ENCODE measurements around the gene NR2F1-AS1. TPM values are rescaled to one million over a fixed set of nuclear protein-coding genes. Genes with fewer than 3 reads are reported as not detected.

NR2F1-AS1 gene
- total RNA-seq, 1 donor, result not detected

DNA sequence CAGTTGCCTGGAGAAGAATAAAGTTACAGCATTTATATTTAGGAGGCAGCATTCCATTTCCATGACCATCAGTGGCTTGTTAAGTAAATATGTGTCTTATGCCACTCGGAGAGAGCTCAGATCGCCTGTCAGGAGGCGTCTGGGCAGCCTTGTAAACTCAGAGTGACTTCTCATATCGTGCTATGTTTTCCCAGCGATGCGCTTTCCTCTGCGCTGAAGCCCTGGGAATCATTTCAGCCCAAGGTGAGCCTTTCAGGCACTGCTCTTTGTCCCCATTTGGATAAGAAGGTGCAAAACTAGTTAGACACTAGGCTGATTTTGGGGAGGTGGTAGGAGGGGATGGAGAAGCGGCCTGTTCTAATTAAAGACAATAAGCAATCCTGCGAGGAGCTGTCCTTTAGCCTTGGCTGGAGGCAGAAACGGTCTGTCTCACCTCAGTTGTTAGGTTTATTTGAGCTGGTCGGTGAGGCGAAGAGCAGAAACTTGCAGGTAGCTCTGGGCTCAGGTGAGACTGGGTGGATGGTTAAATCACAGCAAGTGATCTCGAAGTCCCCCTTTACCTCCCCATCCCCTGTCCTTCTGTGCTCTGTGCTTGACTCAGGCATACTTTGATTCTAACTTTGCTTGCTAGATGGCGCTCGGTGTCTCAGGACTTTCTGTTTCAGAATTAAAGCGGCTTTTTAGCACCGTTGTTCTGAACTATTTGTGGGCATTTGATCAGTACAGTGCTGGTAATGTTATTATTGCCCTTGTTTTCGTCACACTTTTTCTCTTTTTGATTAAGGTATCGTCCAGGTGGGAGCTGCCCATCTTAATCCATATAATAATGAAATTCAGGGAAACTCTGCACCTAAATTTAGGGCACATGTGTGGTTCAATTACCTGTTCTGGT, 26.6 kb upstream of the NR2F1-AS1 start:
- peaks cover 99% of the 10 kb centered on the region for H3K27me3 ChIP-seq (ENCODE audit: insufficient read depth, low read length)
- H3K4me3 ChIP-seq (ENCODE audit: low read length), result no peak overlapping the region
- H3K4me1 ChIP-seq (ENCODE audit: insufficient read depth, low read length), result peaks cover 7% of the 10 kb centered on the region
- no peaks in the 10 kb centered on the region for H3K9me3 ChIP-seq (ENCODE audit: low read depth, low read length)

DNA sequence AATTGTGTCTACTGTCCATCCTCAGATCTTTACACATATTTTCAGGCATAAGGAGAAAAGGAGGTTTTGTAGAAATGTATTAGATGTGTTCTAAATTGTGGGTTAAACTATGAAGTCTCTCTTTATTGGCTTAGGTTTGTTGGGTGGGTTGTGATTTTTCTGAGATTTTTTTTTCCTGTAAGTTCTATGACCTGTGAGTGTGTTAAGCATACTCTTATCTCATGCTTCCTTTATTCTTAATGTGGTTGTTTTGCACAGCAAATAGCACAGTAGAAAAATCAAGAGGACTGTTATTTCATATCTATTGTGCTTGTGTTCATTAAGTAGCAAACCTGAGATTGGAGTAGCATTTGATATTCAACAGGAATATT, 25.3 kb upstream of the NR2F1-AS1 start:
- peaks cover 100% of the 10 kb centered on the region for H3K27me3 ChIP-seq (ENCODE audit: insufficient read depth, low read length)
- no peaks in the 10 kb centered on the region for H3K9me3 ChIP-seq (ENCODE audit: low read depth, low read length)
- H3K4me3 ChIP-seq (ENCODE audit: low read length), result no peak overlapping the region
- H3K4me1 ChIP-seq (ENCODE audit: insufficient read depth, low read length), result peaks cover 7% of the 10 kb centered on the region

DNA sequence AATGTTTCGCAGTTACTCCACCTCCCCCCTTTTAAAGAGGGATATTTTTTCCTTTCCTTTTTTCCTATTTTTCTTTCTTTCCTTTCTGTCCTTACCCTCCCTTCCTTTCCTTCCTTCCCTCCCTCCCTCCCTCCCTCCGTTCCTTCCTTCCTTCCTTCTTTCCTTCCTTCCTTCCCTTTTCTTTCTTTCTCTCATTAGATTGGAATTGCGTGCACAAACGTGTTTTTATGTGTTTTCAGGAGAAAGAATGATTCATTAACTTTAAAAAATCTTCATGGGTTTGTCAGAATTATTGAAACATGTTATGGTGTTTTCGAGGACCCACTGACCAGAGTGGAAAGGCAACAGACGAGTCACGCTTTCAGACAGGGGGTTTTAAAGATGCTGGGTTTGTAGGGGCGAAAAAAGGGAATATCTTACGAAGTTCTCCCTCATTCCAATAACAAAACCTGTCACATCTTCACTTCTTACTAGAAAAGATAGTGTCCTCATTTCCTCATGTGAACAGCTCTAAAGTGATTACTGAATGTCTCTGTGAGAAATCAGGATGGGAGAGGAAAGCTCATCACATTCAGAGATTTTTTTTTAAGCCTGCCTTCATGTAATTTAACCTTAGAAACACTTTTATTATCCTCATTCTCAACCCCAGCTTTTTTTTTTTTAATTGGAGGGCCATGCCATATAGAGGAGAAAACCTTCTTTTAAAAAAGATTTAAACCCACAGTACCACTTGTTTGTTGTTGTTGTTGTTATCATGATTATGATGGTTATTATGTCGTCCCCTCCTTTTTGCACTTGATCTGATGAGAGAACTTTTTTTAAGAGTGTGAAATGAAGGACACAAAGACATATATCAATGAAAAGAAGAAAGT, 23.9 kb upstream of the NR2F1-AS1 start:
- Histone ChIP-seq H3K27me3 (ENCODE audit: insufficient read depth, low read length) (peaks cover 100% of the 10 kb centered on the region), H3K4me1 (ENCODE audit: insufficient read depth, low read length) (peaks cover 7% of the 10 kb centered on the region), H3K4me3 (ENCODE audit: low read length) (no peak overlapping the region), H3K9me3 (ENCODE audit: low read depth, low read length) (no peaks in the 10 kb centered on the region)

DNA sequence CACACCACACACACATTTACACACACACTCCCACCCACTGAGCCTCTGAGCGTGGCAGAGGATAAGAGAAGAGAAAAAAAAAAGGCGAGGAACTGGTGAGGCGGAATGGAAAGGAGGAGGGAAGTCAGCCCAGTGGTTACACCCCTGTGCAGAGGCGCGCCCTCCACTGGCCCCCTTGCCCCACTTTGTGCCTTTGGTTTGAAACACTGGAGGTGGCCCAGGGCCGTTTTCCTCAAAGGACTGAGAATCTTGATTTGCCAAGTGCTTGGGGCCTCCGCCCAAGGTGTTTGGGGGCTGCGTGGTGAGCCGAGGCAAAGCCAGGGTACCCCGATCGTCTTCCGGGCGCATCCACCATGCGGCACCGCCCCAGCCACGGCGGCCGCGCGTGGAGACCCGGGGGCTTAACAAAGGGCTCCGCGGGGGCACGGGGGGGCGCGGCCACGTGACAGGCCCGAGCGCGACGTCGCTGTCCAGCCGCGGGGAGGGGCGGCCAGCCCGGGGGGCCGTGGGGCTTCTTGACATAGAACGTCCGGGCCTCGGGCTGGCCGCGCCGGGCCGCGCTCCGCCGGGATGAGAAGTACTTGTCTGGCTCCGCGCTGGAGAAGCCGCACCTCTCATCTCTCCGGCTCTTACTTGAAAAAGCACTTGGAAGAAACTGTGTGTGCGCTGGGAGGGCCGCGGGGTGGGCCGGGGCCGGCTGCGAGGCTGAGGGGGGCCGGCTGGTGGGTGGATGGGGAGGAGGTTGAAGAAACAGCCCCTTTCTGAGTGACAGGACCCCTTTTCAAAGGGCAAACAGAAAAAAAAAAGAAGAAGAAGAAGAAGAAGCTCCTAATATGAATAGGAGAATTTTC, 23.0 kb upstream of the NR2F1-AS1 start:
- no peak overlapping the region for H3K4me3 ChIP-seq (ENCODE audit: low read length)
- peaks cover 100% of the 10 kb centered on the region for H3K27me3 ChIP-seq (ENCODE audit: insufficient read depth, low read length)
- peaks cover 7% of the 10 kb centered on the region for H3K4me1 ChIP-seq (ENCODE audit: insufficient read depth, low read length)
- H3K9me3 ChIP-seq (ENCODE audit: low read depth, low read length), result no peaks in the 10 kb centered on the region

DNA sequence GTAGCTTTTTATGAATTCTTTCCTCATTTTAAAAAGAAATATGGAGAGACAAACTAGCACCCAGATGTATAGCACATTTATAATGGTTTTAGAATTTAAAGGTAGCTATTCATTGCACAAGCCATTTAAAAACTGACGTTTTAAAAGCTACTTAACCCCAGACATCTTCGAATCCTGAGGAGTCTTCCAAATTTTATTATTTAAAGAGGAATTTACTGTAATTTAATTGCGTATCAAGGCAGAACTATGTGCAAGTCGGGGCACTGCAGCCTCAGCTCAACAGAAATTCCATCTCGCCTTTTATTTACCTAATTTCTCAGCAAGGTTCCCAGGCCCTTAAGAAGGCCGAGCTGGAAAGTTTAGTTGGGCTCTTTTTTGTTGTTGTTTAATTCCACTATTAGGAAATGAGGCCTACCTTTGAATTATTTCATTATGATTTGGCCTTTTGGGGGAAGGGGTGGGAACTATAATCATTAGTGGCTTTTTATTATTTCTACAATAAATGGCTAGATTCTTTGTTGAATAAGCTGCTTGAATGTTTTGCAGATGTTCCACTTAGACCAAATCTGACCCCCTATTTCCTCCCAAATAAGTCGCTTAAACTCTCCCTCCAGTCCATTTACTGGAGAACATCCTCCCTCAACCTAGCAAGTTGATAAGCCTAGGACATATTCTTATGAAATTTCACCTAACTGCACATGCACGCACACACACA, 22.2 kb upstream of the NR2F1-AS1 start:
- H3K27me3 ChIP-seq (ENCODE audit: insufficient read depth, low read length), result peaks cover 100% of the 10 kb centered on the region
- peaks cover 6% of the 10 kb centered on the region for H3K4me1 ChIP-seq (ENCODE audit: insufficient read depth, low read length)
- H3K4me3 ChIP-seq (ENCODE audit: low read length), result no peak overlapping the region
- H3K9me3 ChIP-seq (ENCODE audit: low read depth, low read length), result no peaks in the 10 kb centered on the region

DNA sequence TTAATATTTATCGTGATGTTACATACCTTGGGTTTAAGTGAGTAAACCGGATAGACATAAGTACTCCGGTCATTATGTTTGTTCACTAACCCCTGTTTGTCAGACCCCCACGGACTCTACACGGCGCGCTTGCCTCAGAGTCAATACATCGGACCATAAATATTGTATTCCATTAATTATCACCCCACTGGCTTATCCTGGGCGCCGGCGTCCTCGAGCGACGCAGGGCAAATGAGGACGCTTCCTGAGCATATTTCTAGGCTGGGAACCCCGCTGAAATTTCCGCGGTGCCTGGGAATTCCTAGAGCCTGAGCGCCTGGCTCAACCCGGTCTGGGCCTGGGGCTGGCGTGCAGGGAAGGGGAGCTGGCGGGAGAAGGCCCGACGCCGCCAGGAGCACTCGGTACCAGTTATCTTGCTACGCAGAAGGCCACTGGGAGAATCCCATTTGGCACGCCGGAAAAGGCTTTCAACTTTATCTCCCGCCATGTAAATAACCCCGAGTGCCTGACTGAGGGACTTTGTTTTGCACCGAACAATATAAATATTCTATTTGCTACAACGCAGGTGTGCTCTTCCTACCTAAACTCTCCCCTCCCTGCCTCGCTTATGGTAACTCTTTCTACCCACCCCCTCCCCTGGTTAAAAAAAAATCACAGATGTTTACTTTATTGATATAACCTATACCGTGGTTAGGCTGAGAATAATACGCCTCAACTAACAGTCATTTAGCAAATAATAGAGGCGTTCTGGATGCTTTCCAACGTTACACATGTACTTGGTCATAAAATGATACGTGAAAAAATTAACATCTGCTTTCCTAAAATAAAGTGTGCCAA, 21.4 kb upstream of the NR2F1-AS1 start:
- peaks cover 100% of the 10 kb centered on the region for H3K27me3 ChIP-seq (ENCODE audit: insufficient read depth, low read length)
- H3K4me1 ChIP-seq (ENCODE audit: insufficient read depth, low read length), result peaks cover 3% of the 10 kb centered on the region
- no peaks in the 10 kb centered on the region for H3K9me3 ChIP-seq (ENCODE audit: low read depth, low read length)
- no peak overlapping the region for H3K4me3 ChIP-seq (ENCODE audit: low read length)

DNA sequence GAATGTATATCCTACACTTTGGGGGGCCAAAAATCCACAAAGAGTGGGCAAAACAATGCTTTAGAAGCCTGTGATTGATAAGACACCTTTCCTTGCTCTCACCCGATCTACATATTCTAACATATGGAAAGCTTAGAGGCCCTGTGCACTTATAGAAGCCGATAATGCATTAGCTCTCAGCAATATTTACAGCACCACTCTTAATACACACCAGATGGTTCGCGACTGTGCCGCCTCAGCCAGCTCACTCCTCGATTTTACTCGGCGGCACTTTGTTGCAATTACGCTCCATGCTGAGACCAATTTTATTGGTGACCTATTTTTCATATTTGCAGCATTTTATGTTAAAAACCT, 20.8 kb upstream of the NR2F1-AS1 start:
- Histone ChIP-seq H3K27me3 (ENCODE audit: insufficient read depth, low read length) (peaks cover 100% of the 10 kb centered on the region), H3K4me1 (ENCODE audit: insufficient read depth, low read length) (peaks cover 10% of the 10 kb centered on the region), H3K9me3 (ENCODE audit: low read depth, low read length) (no peaks in the 10 kb centered on the region), H3K4me3 (ENCODE audit: low read length) (no peak overlapping the region)

DNA sequence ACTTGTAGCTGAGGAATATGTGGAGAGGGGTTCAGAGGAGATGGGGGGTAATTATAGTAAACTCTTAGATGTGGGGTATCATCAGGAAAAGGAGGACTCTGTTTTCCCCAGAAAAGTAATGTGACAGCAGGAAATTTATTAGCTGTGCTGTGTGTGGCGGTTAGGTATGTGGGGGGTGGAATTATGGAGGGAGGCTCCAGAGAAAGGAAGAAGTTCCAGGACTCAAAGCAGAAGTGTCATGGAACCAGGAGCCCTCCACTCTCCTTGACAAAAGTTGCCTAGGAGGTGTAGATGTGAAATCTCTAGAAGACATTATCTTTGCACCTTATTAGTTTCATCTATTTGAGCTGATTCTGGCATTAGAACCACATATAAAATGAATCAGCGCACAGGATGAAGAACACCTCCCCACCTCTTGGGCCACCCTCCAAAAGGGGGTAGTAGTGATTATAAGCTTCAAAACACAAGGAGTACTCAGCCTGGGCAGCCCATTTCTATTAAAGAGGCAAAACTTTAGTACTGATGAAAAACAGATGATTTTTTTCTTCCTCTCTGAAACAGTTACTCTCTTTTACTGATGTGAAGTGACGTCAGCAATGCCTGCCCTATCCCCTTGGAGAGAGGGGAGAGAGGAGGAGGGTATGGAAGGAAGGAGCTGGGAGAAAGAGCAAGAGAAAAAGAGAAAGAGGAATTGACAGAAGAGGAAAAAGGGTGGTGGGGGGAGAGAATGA, 20.2 kb upstream of the NR2F1-AS1 start:
- H3K4me3 ChIP-seq (ENCODE audit: low read length), result no peak overlapping the region
- H3K4me1 ChIP-seq (ENCODE audit: insufficient read depth, low read length), result peaks cover 15% of the 10 kb centered on the region
- H3K27me3 ChIP-seq (ENCODE audit: insufficient read depth, low read length), result peaks cover 100% of the 10 kb centered on the region
- H3K9me3 ChIP-seq (ENCODE audit: low read depth, low read length), result no peaks in the 10 kb centered on the region

DNA sequence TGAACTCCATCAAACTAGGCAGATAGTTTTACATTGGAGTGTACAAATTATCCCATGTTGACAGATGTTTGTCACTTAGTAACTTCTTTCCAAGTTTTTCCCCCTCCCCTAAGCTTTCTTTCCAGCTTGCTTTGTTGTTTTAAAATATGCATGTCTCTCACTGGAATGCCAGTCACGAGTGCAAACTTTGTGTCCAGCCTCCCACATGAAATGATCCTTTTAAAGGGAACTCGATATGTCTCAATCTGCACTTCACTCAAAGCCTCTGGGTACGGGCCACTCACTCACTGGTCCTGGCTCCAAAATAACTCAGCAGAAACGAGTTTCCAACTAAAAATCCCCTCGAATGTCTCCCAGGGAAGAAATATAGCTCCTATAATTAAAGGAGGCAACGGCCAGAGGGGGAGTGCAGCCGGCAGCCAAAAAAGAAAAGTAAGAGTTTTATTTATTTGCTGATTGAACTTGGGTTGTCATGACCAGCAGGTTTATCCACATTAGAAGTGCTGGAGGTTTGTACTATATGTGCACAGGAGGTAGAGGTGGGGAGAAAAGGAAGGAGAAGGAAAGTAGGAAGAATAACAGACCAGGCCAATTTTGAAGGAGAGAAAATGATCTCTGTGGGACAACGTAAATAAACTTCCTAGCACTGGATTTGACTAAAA, 19.5 kb upstream of the NR2F1-AS1 start:
- Histone ChIP-seq H3K4me3 (ENCODE audit: low read length) (no peak overlapping the region), H3K9me3 (ENCODE audit: low read depth, low read length) (no peaks in the 10 kb centered on the region), H3K4me1 (ENCODE audit: insufficient read depth, low read length) (peaks cover 15% of the 10 kb centered on the region), H3K27me3 (ENCODE audit: insufficient read depth, low read length) (peaks cover 100% of the 10 kb centered on the region)

DNA sequence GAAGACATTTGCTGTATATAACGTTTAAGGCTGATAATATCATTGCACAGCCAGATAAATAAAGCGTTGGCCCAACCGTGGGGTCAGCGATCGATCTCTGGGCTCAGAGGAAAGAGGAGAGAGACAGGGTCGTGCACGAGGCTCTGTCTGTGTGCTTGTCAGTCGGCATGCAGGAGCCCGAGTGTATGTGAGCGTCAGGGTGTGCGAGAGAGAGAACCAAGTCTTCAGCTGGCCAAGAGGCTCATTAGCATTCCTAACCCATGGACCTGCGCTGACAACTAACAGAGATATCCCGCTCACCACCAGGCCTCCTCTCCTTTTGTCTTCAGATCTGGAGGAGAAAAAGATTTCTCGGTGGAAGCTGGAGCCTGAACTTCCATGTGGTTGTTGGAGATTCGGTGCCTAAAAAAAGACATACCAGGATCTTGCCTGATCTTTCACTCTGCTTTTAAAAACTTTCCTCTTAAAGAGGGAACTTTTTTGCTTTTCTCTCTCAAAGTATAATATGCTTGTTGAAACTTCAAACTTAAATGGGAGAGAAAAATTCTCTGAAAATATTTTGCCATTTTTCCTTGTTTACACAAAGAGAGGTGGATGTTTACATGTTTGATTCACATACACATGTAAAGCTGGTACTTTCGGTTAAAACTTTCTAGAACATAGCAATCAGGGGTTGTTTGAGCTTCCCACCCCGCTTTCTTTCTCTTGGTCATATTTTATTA, 18.5 kb upstream of the NR2F1-AS1 start:
- H3K4me3 ChIP-seq (ENCODE audit: low read length), result no peak overlapping the region
- H3K27me3 ChIP-seq (ENCODE audit: insufficient read depth, low read length), result peaks cover 100% of the 10 kb centered on the region
- no peaks in the 10 kb centered on the region for H3K9me3 ChIP-seq (ENCODE audit: low read depth, low read length)
- H3K4me1 ChIP-seq (ENCODE audit: insufficient read depth, low read length), result peaks cover 15% of the 10 kb centered on the region

DNA sequence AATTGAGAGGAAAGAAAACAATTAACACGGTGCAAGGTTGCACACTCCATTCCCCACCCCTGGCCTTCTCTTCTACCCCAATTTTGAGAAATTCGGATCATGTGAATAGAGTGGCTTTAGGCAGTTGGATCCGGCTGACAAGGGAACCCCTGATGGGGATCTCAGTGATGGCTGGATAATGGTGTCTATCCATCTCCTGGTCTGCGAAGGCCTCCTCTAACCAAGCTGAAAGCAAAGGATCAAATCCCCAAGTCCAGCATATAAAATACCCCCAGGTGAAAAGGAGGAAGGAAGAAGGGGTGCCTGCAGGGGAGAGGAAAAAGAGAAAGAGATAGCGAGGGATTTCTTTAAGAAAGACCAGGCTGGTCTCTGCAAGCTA, 18.0 kb upstream of the NR2F1-AS1 start:
- Histone ChIP-seq H3K4me1 (ENCODE audit: insufficient read depth, low read length) (peaks cover 15% of the 10 kb centered on the region), H3K4me3 (ENCODE audit: low read length) (no peak overlapping the region), H3K27me3 (ENCODE audit: insufficient read depth, low read length) (peaks cover 100% of the 10 kb centered on the region), H3K9me3 (ENCODE audit: low read depth, low read length) (no peaks in the 10 kb centered on the region)

All from mononuclear cell (primary cell).